CD4-positive, alpha-beta memory T cell (primary cell): ENCODE data around the gene DRAXIN. TPM values are rescaled to one million over a fixed set of nuclear protein-coding genes. Genes with fewer than 3 reads are reported as not detected.

Experiments
- CTCF ChIA-PET: fragments of 350-600 bp; sonication (Branson Sonifier 250); formaldehyde crosslinking; loops from one replicate; lab custom pipeline; 2021; ENCODE audit warnings: inconsistent platforms; ENCODE audit not compliant: partially characterized antibody; lab: Charles Lee
- POLR2A ChIA-PET: fragments of 350-600 bp; sonication (Branson Sonifier 250); formaldehyde crosslinking; loops from one replicate; lab custom pipeline; 2021; ENCODE audit not compliant: partially characterized antibody; lab: Charles Lee
- DNase-seq, 5 donors: peaks; one replicate each; pipeline versions ENCODE4 v3.0.0 to v3.0.0-alpha.2; 2020 to 2022; ENCODE audit warnings: mixed read lengths in 1 of 5
- H3K27ac ChIP-seq: one replicate; pipeline ENCODE4 v1.7.0; 2013; ENCODE audit warnings: low read depth, low read length
- H3K27me3 ChIP-seq: 2 replicates; pipeline ENCODE4 v1.7.0; 2013; ENCODE audit warnings: mild to moderate bottlenecking, low read length, moderate library complexity; ENCODE audit not compliant: insufficient read depth
- H3K36me3 ChIP-seq: 2 replicates; pipeline ENCODE4 v1.7.0; 2013; ENCODE audit warnings: mild to moderate bottlenecking, low read length, moderate library complexity; ENCODE audit not compliant: insufficient read depth
- H3K4me1 ChIP-seq: 2 replicates; pipeline ENCODE4 v1.7.0; 2013; ENCODE audit warnings: mild to moderate bottlenecking, low read length, moderate library complexity; ENCODE audit not compliant: insufficient read depth
- H3K4me3 ChIP-seq, 2 donors: one replicate each; pipeline ENCODE4 v1.7.0; 2013; ENCODE audit warnings: low read length in 2 of 2, mild to moderate bottlenecking in 1 of 2
- H3K9me3 ChIP-seq, 2 donors: one replicate each; pipeline ENCODE4 v1.7.0; 2013; ENCODE audit warnings: low read length in 2 of 2, control low read depth in 1 of 2; ENCODE audit not compliant: control insufficient read depth in 1 of 2
- H3K27ac Mint-ChIP-seq, 7 donors: one replicate each; pipeline ENCODE4 v1.8.0; 2020 to 2021; ENCODE audit warnings: mixed read lengths in 7 of 7, mild to moderate bottlenecking in 6 of 7, inconsistent platforms in 3 of 7, moderate library complexity in 3 of 7
- H3K27me3 Mint-ChIP-seq, 2 donors: one replicate each; pipeline ENCODE4 v1.8.0; 2020 to 2021; ENCODE audit warnings: mixed read lengths in 2 of 2
- H3K36me3 Mint-ChIP-seq, 2 donors: one replicate each; pipeline ENCODE4 v1.8.0; 2020 to 2021; ENCODE audit warnings: mixed read lengths in 2 of 2, inconsistent platforms in 1 of 2, mild to moderate bottlenecking in 1 of 2
- H3K4me1 Mint-ChIP-seq, 4 donors: one replicate each; pipeline ENCODE4 v1.8.0; 2020 to 2021; ENCODE audit warnings: mixed read lengths in 4 of 4, mild to moderate bottlenecking in 1 of 4
- H3K4me3 Mint-ChIP-seq, 8 donors: one replicate each; pipeline ENCODE4 v1.8.0; 2020 to 2021; ENCODE audit warnings: mixed read lengths in 8 of 8, mild to moderate bottlenecking in 7 of 8, moderate library complexity in 6 of 8, inconsistent platforms in 3 of 8
- H3K9me3 Mint-ChIP-seq, 8 donors: one replicate each; pipeline ENCODE4 v1.8.0; 2020 to 2021; ENCODE audit warnings: mixed read lengths in 8 of 8, mild to moderate bottlenecking in 5 of 8, inconsistent platforms in 3 of 8, moderate library complexity in 1 of 8
- intact Hi-C: fragments of 100-400 bp; cut with micrococcal nuclease; formaldehyde crosslinking; loops from one replicate; pipeline ENCODE4 v1.15.1; 2023
- polyA plus RNA-seq, 2 donors: library from polyadenylated mRNA; unstranded; fragments of 300-500 nt; fragmentation: Illumina TruSeq; gene quantifications; one replicate each; pipeline ENCODE4 v1.2.3, GENCODE V29; 2021
- total RNA-seq, 2 experiments: library from RNA; stranded (reverse); gene quantifications; one replicate each; pipeline ENCODE4 v1.2.3, GENCODE V29; 2021

The DRAXIN gene
- total and polyA plus RNA-seq, 4 experiments from 2014 or later = 0.07 to 0.23 (median 0.17) TPM; not detected in 1

DNA sequence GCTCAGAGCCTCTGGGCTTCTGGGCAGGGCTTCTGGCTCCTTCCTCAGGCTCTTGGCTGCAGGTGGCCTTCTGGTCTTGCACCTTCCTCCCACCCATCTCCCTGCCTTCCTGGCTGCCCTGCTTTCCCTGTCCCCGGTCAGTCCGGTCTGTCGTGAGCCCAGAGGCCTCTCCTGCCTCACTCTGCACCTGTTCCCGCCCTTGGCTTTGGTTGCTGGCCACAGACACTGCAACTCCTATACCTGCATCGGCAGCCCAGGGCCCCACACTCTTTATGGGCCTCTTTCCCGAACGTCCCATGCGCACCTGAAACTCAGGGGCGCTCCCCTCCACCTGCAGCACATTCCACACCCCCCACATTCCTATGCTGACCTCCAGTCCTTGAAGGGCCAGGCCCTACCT is 45.2 kb upstream of the DRAXIN start:
- H3K27me3 ChIP-seq = no peaks in the 10 kb centered on the region
- no peak overlapping the region for H3K27ac ChIP-seq
- H3K9me3 Mint-ChIP-seq = peaks cover 0 to 1% (median 0%) of the 10 kb centered on the region in 8 donors
- no peaks in the 10 kb centered on the region for H3K36me3 ChIP-seq
- no peaks in the 10 kb centered on the region for H3K9me3 ChIP-seq
- ChIA-PET CTCF (interaction anchor here (0.6 to 13.4 kb wide), 11 partner anchors 9 to 609 kb away, joined by 3 to 187 read pairs (median 5); partner anchors contain the start of gene FBXO6), POLR2A (interaction anchor here (1.0 kb wide), 3 partner anchors 9 to 73 kb away, joined by 3 to 6 read pairs (median 4); partner anchors contain the start of genes FBXO44 and FBXO6)
- DNase-seq = no peak
- H3K4me3 Mint-ChIP-seq = no peak overlapping the region
- no peak overlapping the region for H3K4me3 ChIP-seq
- no peaks in the 10 kb centered on the region for H3K36me3 Mint-ChIP-seq
- peaks cover 0 to 2% of the 10 kb centered on the region in 2 donors for H3K27me3 Mint-ChIP-seq
- intact Hi-C loops = no loop called here
- H3K4me1 Mint-ChIP-seq = peaks cover 10 to 27% (median 17%) of the 10 kb centered on the region in 4 donors
- peaks cover 21% of the 10 kb centered on the region for H3K4me1 ChIP-seq
- H3K27ac Mint-ChIP-seq = peak overlapping the region in 1 of 7 donors; percentile 24

DNA sequence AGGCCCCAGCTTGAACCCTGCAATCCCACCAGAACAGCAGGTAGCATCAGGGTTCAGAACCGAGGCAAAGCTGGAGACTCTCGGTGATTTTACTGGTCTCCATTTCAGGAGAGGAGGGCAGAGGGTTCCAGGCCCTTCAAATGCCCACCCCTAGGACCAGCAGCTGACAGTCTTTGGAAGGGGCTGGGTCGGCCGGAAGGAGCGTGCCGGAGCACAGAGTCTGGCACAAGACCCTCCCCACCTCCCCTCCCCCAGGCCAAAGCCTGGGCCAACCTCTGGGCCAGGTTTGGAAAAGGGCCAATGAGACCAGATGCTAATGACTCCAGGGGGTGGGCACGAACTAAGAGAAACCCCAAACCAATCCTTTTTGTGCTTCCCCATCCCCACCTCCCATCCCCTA is 44.2 kb upstream of the DRAXIN start:
- no peaks in the 10 kb centered on the region for H3K27me3 ChIP-seq
- H3K4me3 ChIP-seq = no peak overlapping the region
- H3K36me3 ChIP-seq = no peaks in the 10 kb centered on the region
- Mint-ChIP-seq H3K27me3 (no peaks in the 10 kb centered on the region), H3K27ac (no peak overlapping the region), H3K4me1 (peaks cover 11 to 33% (median 21%) of the 10 kb centered on the region in 4 donors), H3K36me3 (no peaks in the 10 kb centered on the region), H3K4me3 (no peak overlapping the region), H3K9me3 (peaks cover 0 to 1% (median 0%) of the 10 kb centered on the region in 8 donors)
- H3K27ac ChIP-seq = no peak overlapping the region
- intact Hi-C loops = no loop called here
- H3K4me1 ChIP-seq = peaks cover 22% of the 10 kb centered on the region
- DNase-seq = no peak
- H3K9me3 ChIP-seq = no peaks in the 10 kb centered on the region
- POLR2A ChIA-PET = interaction anchor here (5.5 kb wide), 1 partner anchor 72 kb away, joined by 67 read pairs; no protein-coding TSS in a partner anchor
- CTCF ChIA-PET = interaction anchor here (1.1 to 13.4 kb wide), 7 partner anchors 9 to 615 kb away, joined by 4 to 187 read pairs (median 19); partner anchors contain the start of gene FBXO6

DNA sequence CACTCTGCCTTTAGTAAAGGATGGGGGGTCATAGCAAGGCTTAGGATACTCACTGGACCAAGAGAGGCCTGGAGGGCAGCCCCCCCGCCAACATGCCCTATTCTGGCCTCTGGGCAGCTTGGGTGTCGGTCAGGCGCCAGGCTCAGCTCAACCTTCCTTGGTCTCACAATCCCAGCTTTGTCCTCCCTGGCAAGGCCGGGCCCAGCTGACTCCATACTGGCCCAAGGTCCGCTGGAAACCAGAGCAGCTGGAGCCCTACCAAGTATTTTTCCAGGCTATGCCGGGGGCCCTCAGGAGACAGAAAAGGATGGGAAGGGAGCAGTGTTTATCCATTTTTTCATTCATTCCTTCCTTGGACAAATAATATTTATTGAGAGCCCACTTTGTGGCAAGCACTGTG is 43.5 kb upstream of the DRAXIN start:
- H3K27me3 Mint-ChIP-seq = no peaks in the 10 kb centered on the region
- intact Hi-C loops = no loop called here
- Histone ChIP-seq H3K9me3 (no peaks in the 10 kb centered on the region), H3K4me3 (no peak overlapping the region), H3K36me3 (no peaks in the 10 kb centered on the region), H3K4me1 (peaks cover 22% of the 10 kb centered on the region), H3K27me3 (no peaks in the 10 kb centered on the region), H3K27ac (no peak overlapping the region)
- H3K4me3 Mint-ChIP-seq = peak overlapping the region in 2 of 8 donors; percentile 36 to 49
- H3K27ac Mint-ChIP-seq = no peak overlapping the region
- peaks cover 11 to 40% (median 24%) of the 10 kb centered on the region in 4 donors for H3K4me1 Mint-ChIP-seq
- ChIA-PET CTCF (interaction anchor here (1.6 to 13.4 kb wide), 6 partner anchors 8 to 611 kb away, joined by 4 to 187 read pairs (median 72); no protein-coding TSS in a partner anchor), POLR2A (interaction anchor here (5.5 kb wide), 1 partner anchor 71 kb away, joined by 67 read pairs; no protein-coding TSS in a partner anchor)
- H3K36me3 Mint-ChIP-seq = no peaks in the 10 kb centered on the region
- H3K9me3 Mint-ChIP-seq = peaks cover 0 to 1% (median 0%) of the 10 kb centered on the region in 8 donors
- DNase-seq = no peak

DNA sequence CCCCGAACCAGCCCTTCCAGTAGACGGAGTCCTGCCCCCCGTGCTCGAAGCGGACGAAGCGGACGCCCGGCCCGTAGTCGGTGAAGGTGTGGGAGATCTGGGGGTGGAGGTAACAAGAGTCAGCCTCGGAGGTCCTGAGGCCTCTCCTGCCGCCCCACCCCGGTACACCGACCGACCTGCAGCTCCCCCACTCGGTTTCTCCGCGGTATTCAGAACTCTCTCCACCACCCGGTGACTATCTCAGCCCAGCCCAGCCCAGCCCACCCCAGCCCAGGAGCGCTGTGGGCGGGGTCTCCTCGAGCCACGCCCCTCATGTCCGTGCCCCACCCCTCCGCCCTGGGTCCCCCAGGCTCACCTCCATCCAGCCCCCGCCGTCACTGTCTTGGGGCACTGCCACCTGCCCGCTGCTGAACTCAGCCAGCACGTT is 42.8 kb upstream of the DRAXIN start:
- H3K27ac Mint-ChIP-seq = no peak overlapping the region
- CTCF ChIA-PET = interaction anchor here (0.5 to 13.4 kb wide), 6 partner anchors 16 to 611 kb away, joined by 3 to 187 read pairs (median 20); partner anchors contain the start of gene FBXO6
- intact Hi-C loops = no loop called here

DNA sequence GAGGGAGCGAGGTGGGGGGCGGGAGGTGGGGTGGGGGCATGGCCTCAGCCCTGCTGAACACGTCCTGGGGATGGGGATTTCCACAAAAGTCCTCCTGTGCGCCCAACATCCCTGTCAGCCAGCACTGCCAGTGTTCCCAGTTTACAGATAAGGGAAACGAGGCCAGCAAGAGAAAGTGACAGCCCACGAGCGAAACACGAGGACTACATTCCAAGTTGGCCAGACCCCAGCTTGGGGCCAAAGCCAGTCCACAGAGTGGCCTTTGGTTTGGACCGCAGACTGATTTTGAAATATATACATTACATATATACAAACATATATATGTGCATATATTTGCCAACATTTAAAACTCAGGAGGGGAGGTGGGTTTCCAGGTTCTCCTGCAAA is 42.3 kb upstream of the DRAXIN start:
- Mint-ChIP-seq H3K9me3 (peaks cover 0 to 1% (median 0%) of the 10 kb centered on the region in 8 donors), H3K4me3 (peak overlapping the region in 4 of 8 donors; percentile 41 to 72 (median 62)), H3K36me3 (no peaks in the 10 kb centered on the region), H3K27ac (peak overlapping the region in 3 of 7 donors; percentile 30 to 62 (median 42)), H3K4me1 (peaks cover 11 to 43% (median 25%) of the 10 kb centered on the region in 4 donors), H3K27me3 (no peaks in the 10 kb centered on the region)
- POLR2A ChIA-PET = interaction anchor here (1.0 to 8.1 kb wide), 5 partner anchors 15 to 617 kb away, joined by 3 to 73 read pairs (median 15); partner anchors contain the start of gene FBXO6
- intact Hi-C loops = no loop called here
- Histone ChIP-seq H3K27me3 (no peaks in the 10 kb centered on the region), H3K4me1 (peaks cover 22% of the 10 kb centered on the region), H3K4me3 (no peak overlapping the region), H3K9me3 (no peaks in the 10 kb centered on the region), H3K36me3 (no peaks in the 10 kb centered on the region), H3K27ac (no peak overlapping the region)
- CTCF ChIA-PET = interaction anchor here (0.5 to 13.4 kb wide), 6 partner anchors 16 to 611 kb away, joined by 3 to 165 read pairs (median 10); partner anchors contain the start of gene FBXO6
- DNase-seq = no peak

More for the DNA sequence above, 42.8 kb upstream of the DRAXIN start:
- Mint-ChIP-seq H3K36me3 (no peaks in the 10 kb centered on the region), H3K4me1 (peaks cover 11 to 43% (median 25%) of the 10 kb centered on the region in 4 donors), H3K4me3 (peak overlapping the region in 6 of 8 donors; percentile 13 to 67 (median 54)), H3K9me3 (peaks cover 0 to 1% (median 0%) of the 10 kb centered on the region in 8 donors), H3K27me3 (no peaks in the 10 kb centered on the region)
- POLR2A ChIA-PET = interaction anchor here (2.4 to 8.1 kb wide), 3 partner anchors 15 to 260 kb away, joined by 15 to 73 read pairs (median 67); partner anchors contain the start of gene FBXO6
- no peaks in the 10 kb centered on the region for H3K9me3 ChIP-seq
- H3K27ac ChIP-seq = no peak overlapping the region
- no peaks in the 10 kb centered on the region for H3K27me3 ChIP-seq
- no peak overlapping the region for H3K4me3 ChIP-seq
- no peaks in the 10 kb centered on the region for H3K36me3 ChIP-seq
- peaks cover 22% of the 10 kb centered on the region for H3K4me1 ChIP-seq
- DNase-seq = peak in 3 of 5 donors; percentile 23 to 41 (median 32)

DNA sequence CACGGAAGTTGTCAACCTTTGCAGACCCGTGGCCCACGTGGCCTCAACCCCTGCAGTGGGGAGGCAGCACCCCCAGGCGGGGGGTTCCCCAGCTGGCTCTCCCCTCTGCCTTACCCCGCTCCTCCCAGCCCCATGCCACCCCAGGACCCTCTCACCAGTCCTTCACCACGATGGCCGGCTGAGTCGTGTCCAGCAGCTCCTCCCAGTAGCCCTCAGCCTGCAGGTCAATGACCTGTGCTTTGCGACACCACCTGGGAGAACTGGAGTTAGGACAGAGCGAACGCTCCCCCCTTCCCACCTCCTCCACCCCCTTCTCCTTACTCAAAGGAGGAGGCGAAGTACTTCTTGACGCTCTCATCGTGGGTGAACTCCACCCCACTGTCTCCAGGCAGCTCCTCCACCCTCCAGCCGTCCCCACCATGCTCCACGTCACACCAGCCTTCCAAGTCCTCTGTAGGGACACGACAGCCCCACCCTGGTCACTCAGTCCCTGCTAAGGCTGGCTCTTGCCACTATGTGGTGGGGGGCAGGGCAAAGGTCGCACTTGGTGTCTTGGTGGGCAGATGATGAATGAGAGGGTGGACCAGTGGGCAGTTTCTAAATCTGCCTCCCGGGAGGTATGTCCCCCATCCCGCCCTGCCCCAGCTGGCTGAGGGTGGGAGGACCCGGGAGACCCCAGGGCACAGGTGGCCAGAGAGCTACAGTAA is 41.7 kb upstream of the DRAXIN start:
- DNase-seq = no peak
- H3K4me1 Mint-ChIP-seq = peaks cover 11 to 43% (median 25%) of the 10 kb centered on the region in 4 donors
- no peaks in the 10 kb centered on the region for H3K27me3 Mint-ChIP-seq
- H3K9me3 ChIP-seq = no peaks in the 10 kb centered on the region
- H3K36me3 ChIP-seq = no peaks in the 10 kb centered on the region
- H3K27ac ChIP-seq = peak overlapping the region; percentile 19
- no peaks in the 10 kb centered on the region for H3K36me3 Mint-ChIP-seq
- H3K4me3 ChIP-seq = peak overlapping the region; percentile 29 to 30
- peaks cover 0 to 1% (median 0%) of the 10 kb centered on the region in 8 donors for H3K9me3 Mint-ChIP-seq
- peaks cover 22% of the 10 kb centered on the region for H3K4me1 ChIP-seq
- no peaks in the 10 kb centered on the region for H3K27me3 ChIP-seq
- intact Hi-C loops = loop anchor here (1.0 kb wide), 2 partner anchors 70 to 100 kb away; no protein-coding TSS in a partner anchor
- POLR2A ChIA-PET = interaction anchor here (0.9 to 8.1 kb wide), 15 partner anchors 14 to 638 kb away, joined by 3 to 73 read pairs (median 4); partner anchors contain the start of genes AGTRAP, FBXO6, MAD2L2 and MTOR
- CTCF ChIA-PET = interaction anchor here (0.5 to 13.4 kb wide), 16 partner anchors 9 to 612 kb away, joined by 3 to 165 read pairs (median 4); partner anchors contain the start of genes AGTRAP, CLCN6 and FBXO6
- peak overlapping the region in 5 of 7 donors; percentile 30 to 71 (median 42) for H3K27ac Mint-ChIP-seq
- H3K4me3 Mint-ChIP-seq = peak overlapping the region in 7 of 8 donors; percentile 27 to 72 (median 64)
